Daoy (cell line): ENCODE results near the gene BMP2K. TPM values are rescaled to one million over a fixed set of nuclear protein-coding genes. Genes with fewer than 3 reads are reported as not detected.
"Not testable (repeated sequence)": the region's sequence is repeated elsewhere in the genome, so short reads cannot be mapped to it uniquely, and the experiment has no call there.

Experiments used
- DNase-seq: peaks from one replicate; pipeline ENCODE4 v3.0.0-alpha.2; 2015; ENCODE audit warnings: low read depth
- total RNA-seq: library from RNA; depleted of rRNA; stranded (reverse); fragments of >200 nt; shearing (Covaris generic); gene quantifications from 2 replicates; pipeline ENCODE4 v1.2.3, GENCODE V29; 2014

BMP2K gene
- total RNA-seq, 1 experiment from 2014 or later: 9.4 TPM

DNA sequence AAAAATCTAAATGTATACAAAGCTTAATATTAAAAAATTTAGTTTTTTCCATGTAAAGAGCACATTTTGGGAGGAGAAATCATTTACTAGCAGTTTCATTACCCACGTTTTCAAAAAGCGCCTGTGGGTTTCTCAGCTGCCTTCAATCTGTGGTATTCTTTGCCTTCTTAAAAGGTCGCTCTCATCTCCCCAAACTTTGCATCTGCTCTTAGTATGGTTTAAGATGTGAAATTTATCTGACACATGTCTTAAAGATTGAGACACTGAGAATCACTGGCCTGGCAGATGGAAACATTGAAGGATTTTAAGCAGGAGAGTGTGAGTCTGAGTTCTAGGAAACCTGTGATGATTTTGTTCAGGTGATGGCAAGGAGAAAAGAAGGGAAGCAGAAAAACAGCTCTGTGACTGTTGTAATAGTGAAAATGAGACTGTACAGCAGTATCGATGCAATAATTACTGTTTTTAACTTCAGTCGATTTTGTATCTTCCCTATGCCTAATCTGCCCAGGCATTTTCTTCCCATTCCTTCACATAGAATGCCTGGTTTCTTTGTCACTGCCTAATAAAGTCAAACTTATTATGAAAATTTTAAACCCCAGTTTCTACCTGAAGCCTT lies 87.2 kb downstream of the BMP2K start:
- no peak for DNase-seq

DNA sequence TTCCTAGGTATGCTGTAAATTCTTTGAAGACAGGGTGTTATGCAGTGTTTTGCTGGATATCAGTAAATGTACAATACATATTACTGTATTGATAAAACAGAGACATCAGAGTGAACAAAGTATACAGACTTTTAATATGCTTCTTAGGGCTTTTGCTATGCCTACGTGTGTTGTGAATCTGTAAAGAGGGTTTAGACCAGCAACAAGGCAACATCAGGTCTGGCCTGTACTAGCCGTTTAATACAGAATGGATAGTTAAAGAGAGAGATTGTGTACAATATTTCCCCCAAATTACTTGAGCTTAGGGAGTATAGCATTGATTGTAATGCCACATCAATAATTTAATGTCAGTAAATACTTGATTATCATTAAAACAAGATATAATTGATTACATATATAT lies 87.8 kb downstream of the BMP2K start:
- no peak for DNase-seq

GRCh38 chr4:78864405-78865024 lies 88.4 kb downstream of the BMP2K start:
- peak; percentile 14 for DNase-seq

DNA sequence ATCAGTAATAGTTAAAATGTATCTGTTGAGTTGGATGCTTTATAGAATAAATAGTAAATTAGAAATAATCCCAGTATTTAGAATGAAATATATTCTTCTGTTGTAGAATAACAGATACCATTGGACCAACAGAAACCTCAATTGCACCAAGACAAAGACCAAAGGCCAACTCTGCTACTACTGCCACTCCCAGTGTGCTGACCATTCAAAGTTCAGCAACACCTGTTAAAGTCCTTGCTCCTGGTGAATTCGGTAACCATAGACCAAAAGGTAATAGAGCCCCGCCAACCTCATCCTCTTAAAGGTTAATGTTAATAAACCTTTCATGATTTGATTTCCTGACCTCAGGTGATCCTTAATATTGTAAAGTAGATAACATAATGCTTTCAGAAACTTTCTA lies 89.3 kb downstream of the BMP2K start:
- DNase-seq: no peak

- not testable (repeated sequence) for DNase-seq
These were observed 92.6 kb downstream of the BMP2K start for GRCh38 chr4:78868712-78869111.

DNA sequence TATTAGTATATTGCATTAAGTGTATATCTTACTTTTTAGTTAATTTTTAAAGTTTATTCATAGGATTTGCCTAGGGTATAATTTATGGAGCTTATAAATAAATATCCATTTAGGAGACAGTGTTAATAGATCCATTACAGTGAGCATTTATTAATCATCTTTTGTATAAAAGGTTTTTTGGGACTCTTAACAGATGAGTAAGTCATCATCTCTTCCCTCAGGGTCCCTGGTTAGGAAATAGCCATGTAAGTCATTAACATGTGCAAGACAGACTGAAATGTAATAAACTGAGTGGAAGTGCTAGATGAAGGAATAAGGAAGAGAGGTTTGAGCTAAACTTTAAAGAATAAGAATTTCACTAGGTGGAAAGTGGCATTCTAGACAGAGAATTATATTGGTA lies 93.9 kb downstream of the BMP2K start:
- DNase-seq: no peak

DNA sequence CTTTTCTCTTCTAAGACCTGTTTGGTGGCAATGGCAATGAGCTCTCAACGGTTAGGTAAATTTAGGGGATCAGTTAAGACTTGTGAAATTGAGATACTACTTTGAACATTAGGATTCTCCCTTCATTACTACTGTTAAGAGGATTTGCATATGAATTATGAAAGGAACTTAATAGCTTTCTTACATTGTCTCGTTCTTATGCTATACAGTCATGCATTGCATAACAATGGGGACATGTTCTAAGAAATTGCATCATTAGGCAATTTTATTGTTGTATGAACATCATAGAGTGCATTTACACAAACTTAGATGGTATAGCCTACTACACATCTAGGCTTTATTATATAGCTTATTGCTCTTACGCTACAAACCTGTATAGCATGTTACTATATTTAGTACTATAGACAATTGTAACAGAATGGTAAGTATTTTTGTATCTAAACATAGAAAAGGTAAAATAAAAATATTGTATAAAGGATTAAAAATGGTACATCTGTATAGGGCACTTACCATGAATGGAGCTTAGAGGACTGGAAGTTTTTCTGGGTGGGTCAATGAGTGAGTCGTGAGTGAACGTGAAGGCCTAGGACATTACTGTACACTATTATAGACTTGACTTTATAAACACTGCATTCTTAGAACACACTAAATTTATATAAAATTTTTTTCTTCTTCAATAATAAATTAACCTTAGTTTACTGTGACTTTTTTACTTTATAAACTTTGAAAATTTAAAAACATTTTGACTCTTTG lies 100.6 kb downstream of the BMP2K start:
- no peak for DNase-seq

DNA sequence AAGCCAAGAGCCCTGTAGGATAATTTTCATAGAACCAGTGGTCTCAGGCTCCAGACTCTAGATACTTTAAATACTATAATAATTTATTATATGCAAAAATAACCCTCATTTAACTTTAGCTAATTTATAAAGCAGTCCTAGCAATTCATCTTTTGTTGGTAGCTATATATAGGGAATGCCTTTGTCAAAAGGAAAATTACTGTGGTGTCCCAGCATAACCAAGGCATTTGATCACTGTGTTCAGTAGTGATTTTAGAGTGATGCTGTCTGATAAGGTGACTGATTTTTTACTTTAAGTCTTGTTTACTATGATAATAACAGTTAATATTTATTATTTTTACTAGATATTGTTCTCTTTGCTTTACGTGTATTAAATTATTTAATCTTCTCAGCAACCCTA lies 101.9 kb downstream of the BMP2K start:
- no peak for DNase-seq

- DNase-seq: no peak
These were observed 104.8 kb downstream of the BMP2K start for GRCh38 chr4:78880874-78881492.

DNA sequence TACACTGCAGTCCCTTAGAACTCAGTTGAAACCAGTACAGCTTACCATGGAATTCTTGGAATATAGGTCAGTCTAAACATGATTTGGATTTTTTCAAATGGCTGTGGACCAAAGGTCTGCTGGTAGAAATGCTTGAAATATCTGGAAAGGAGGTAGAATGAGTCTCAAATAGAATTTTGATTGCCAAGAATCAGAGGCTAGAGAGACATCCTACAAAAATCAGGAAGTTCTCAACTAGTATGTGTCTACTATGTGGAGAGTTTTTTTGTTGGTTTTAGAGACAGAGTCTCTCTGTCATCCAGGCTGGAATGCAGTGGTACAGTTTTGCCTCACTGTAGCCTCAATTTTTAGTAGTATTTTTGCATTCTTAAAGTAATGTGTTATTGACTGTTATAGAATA lies 109.4 kb downstream of the BMP2K start:
- no peak for DNase-seq

- DNase-seq: no peak
These were observed 113.8 kb downstream of the BMP2K start for GRCh38 chr4:78889955-78890354.

DNA sequence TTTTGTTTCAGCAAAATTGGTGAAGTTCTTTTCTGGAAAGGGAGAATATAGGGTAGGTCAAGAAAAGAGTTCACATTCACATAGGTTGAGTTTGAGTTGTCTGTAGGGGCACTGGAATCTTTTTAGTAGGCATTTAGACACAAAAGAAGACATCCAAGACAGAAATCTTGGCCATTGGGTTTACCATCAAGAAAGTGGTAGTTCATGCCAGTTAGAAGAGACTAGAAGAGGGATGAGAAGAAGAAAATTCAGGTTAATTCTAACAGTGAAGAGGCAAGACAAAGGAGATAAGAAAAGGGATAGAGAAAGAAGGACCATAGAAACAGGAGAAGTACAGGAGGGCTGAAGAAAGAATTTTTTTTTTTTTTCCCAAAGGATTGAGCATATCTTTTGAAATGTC lies 123.2 kb downstream of the BMP2K start:
- no peak for DNase-seq

- no peak for DNase-seq
These were observed 125.7 kb downstream of the BMP2K start for GRCh38 chr4:78901882-78902281.

GRCh38 chr4:78902298-78902697 lies 126.1 kb downstream of the BMP2K start:
- DNase-seq: no peak

GRCh38 chr4:78904143-78904542 lies 128.0 kb downstream of the BMP2K start:
- no peak for DNase-seq

DNA sequence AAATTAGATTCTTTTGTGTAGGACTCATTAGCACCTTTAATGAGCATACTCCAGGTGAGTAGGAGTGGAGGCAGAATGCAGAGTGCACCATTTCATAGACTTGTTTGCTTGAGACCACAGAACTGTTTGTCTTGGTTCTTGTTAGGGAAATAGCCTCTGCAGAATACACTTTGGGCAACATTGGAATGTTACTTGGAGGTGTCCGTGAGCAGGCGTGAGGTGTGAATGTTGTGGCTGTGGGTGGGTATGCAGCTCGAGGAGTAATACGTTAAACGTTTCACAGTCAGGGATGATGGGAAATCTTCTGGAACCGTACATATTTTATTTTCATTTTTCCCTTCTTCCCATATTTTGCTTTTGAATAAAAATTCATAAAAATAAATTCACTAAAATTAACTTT lies 131.5 kb downstream of the BMP2K start:
- DNase-seq: no peak

DNA sequence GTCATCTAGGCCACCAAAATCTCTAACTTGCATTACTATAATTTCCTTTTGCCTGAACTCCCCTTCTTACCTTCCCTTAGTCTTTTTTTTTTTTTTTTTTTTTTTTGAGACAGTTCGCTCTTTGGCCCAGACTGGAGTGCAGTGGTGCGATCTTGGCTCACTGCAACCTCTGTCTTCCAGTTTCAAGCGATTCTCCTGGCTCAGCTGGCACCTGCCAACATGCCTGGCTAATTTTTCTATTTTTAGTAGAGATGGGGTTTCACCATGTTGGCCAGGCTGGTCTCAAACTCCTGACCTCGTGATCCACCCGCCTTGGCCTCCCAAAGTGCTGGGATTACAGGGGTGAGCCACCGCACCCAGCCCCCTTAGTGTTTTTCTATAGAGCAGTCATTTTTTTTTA lies 132.8 kb downstream of the BMP2K start:
- DNase-seq: not testable (repeated sequence)

GRCh38 chr4:78910612-78911011 lies 134.5 kb downstream of the BMP2K start:
- no peak for DNase-seq

- peak; percentile 5 for DNase-seq
These were observed 146.1 kb downstream of the BMP2K start for GRCh38 chr4:78922207-78922606.

- no peak for DNase-seq
These were observed 147.5 kb downstream of the BMP2K start for GRCh38 chr4:78923464-78924312.

DNA sequence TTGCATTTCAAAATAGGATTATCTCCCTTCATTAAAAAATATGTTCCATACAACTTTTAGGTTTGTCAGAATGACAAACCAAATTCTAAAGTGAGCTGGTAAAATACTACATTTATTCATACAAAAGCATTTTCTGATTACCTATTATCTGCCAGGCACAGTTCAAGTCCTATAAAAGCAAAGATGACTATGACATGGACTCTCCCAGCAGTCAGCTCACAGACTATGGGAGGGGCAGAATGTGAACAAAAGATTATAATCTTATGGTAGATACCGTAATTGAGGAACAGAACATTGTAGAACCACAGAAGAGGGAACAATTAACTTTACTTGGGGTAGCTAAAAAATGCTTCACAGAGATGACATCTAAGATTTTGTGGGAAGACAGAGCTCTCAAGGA lies 150.7 kb downstream of the BMP2K start:
- DNase-seq: no peak

DNA sequence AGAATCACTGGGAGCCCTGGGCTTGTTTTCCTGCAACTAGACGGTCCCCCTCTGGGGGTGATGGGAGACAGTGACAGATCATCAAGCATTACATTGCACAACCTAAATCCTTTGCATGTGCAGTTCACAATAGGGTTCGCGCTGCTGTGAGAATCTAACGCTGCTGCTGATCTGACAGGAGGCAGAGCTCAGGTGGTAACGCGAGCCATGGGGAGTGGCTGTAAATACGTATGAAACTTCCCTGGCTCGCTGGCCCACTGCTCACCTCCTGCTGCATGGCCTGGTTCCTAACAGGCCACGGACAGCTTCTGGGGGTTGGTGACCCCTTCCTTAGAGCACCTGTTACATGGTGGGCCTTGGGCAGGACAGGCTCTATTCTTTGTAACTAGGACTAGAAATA lies 152.7 kb downstream of the BMP2K start:
- DNase-seq: no peak
